ENCODE results near the gene LAMP5.

The LAMP5 gene
- 0 reads per million in 2 donors for total RNA-seq

GRCh38 chr20:9514461-9515213 is at the start of gene LAMP5:
Gene LAMP5 (plus strand): TSS chr20:9514590. CDS start chr20:9514853, 263 bp downstream.
- DNase-seq: no peak

- no peak for DNase-seq
Measured at GRCh38 chr20:9467995-9468394, 46.4 kb upstream of the LAMP5 start.

- no peak for DNase-seq
Measured at GRCh38 chr20:9474835-9475415, 39.5 kb upstream of the LAMP5 start.

GRCh38 chr20:9475456-9475855 is 38.9 kb upstream of the LAMP5 start:
- DNase-seq: no peak

GRCh38 chr20:9476174-9476573 is 38.2 kb upstream of the LAMP5 start:
- no peak for DNase-seq

GRCh38 chr20:9476637-9477036 is 37.8 kb upstream of the LAMP5 start:
- no peak for DNase-seq

- no peak for DNase-seq
Measured at GRCh38 chr20:9478771-9479170, 35.6 kb upstream of the LAMP5 start.

- DNase-seq: no peak
Measured at GRCh38 chr20:9480066-9480465, 34.3 kb upstream of the LAMP5 start.

GRCh38 chr20:9482180-9482579 is 32.2 kb upstream of the LAMP5 start:
- DNase-seq: no peak

- DNase-seq: no peak
Measured at GRCh38 chr20:9483131-9483530, 31.3 kb upstream of the LAMP5 start.

GRCh38 chr20:9485614-9486340 is 28.6 kb upstream of the LAMP5 start:
- no peak for DNase-seq

GRCh38 chr20:9487231-9487630 is 27.2 kb upstream of the LAMP5 start:
- DNase-seq: no peak

- DNase-seq: no peak
Measured at GRCh38 chr20:9488063-9488462, 26.3 kb upstream of the LAMP5 start.

- no peak for DNase-seq
Measured at GRCh38 chr20:9490161-9490560, 24.2 kb upstream of the LAMP5 start.

GRCh38 chr20:9490631-9491030 is 23.8 kb upstream of the LAMP5 start:
- no peak for DNase-seq

- DNase-seq: no peak
Measured at GRCh38 chr20:9491324-9491723, 23.1 kb upstream of the LAMP5 start.

GRCh38 chr20:9492067-9492466 is 22.3 kb upstream of the LAMP5 start:
- no peak for DNase-seq

GRCh38 chr20:9493803-9494202 is 20.6 kb upstream of the LAMP5 start:
- no peak for DNase-seq

- no peak for DNase-seq
Measured at GRCh38 chr20:9495701-9496100, 18.7 kb upstream of the LAMP5 start.

GRCh38 chr20:9496155-9496554 is 18.2 kb upstream of the LAMP5 start:
- DNase-seq: no peak

GRCh38 chr20:9498322-9498721 is 16.1 kb upstream of the LAMP5 start:
- no peak for DNase-seq

GRCh38 chr20:9499126-9499899 is 15.1 kb upstream of the LAMP5 start:
- DNase-seq: no peak

- no peak for DNase-seq
Measured at GRCh38 chr20:9500121-9500520, 14.3 kb upstream of the LAMP5 start.

Data from T-helper 9 cell (primary cell).